Fibroblast of villous mesenchyme (primary cell): Measurements from ENCODE around the gene SLC34A1. TPM values are rescaled to one million over a fixed set of nuclear protein-coding genes. Genes with fewer than 3 reads are reported as not detected.
"Not testable (repeated sequence)": the region's sequence is repeated elsewhere in the genome, so short reads cannot be mapped to it uniquely, and the experiment has no call there.

Experiments used
- DNase-seq: peaks from one replicate; pipeline ENCODE4 v3.0.0-alpha.2; 2010; ENCODE audit warnings: low read depth
- H3K4me3 ChIP-seq: 2 replicates; pipeline ENCODE4 v1.5.1; 2011; ENCODE audit warnings: low read depth, mild to moderate bottlenecking, low read length
- total RNA-seq: library from RNA; depleted of rRNA; stranded (reverse); fragments of >200 nt; gene quantifications from 2 replicates; pipeline ENCODE4 v1.2.3, GENCODE V29; 2012
- TF ChIP-seq, protein P1 (sequence below): IDR thresholded peaks from 2 replicates; pipeline ENCODE4 v1.5.1; 2012; ENCODE audit warnings: low read depth, mild to moderate bottlenecking, low read length; ENCODE audit not compliant: insufficient read depth

Gene SLC34A1
- total RNA-seq, 1 donor, result not detected

DNA sequence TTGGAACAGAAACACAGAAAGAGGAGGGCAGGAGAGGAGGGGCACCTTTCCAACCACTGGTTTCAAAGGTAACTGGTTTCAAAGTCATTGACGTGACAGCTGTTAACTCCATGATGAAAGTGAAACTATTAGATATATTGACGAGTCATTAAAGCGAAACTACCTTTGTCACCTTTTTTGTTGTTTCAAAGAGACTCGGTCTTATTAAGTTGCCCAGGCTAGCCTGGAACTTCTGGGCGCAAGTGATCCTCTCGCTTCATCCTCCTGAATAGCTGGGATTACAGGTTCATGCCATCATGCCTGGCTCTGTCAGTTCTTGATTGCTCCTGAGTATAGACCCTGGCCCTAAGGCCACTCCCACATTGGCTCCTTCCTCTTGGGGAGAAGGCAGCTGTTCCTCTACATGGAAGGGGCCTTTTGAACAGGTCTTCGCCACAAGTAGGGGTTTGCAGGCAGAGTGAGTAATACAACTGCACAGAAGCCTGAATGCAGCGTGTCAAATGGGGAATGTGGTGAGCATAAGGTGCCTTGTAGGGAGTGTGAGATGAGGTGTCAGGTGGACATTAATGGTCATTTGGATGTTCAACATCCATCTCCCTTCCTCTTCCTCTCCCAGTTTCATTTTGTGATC is 28.5 kb downstream of the SLC34A1 start:
- DNase-seq, result no peak
- no peak overlapping the region for H3K4me3 ChIP-seq
- TF ChIP-seq, protein P1, sequence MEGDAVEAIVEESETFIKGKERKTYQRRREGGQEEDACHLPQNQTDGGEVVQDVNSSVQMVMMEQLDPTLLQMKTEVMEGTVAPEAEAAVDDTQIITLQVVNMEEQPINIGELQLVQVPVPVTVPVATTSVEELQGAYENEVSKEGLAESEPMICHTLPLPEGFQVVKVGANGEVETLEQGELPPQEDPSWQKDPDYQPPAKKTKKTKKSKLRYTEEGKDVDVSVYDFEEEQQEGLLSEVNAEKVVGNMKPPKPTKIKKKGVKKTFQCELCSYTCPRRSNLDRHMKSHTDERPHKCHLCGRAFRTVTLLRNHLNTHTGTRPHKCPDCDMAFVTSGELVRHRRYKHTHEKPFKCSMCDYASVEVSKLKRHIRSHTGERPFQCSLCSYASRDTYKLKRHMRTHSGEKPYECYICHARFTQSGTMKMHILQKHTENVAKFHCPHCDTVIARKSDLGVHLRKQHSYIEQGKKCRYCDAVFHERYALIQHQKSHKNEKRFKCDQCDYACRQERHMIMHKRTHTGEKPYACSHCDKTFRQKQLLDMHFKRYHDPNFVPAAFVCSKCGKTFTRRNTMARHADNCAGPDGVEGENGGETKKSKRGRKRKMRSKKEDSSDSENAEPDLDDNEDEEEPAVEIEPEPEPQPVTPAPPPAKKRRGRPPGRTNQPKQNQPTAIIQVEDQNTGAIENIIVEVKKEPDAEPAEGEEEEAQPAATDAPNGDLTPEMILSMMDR, result no peak

DNA sequence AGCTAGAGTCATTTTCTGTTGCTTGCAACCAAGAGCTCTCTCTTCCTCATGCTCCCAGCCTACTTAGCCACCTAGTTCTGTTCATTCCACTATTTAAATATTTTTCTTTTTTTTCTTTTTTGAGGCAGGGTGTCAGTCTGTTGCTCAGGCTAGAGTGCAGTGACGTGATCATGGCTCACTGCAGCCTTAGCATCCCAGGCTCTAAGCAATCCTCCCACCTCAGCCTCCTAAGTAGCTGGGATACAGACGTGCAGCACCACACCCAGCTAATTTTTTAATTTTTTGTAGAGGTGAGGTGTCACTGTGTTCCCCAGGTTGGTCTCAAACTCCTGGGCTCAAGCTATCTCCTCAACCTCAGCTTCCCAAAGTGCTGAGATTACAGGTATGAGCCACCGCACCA is 30.2 kb downstream of the SLC34A1 start:
- no peak overlapping the region for H3K4me3 ChIP-seq
- TF ChIP-seq, protein P1, result no peak

DNA sequence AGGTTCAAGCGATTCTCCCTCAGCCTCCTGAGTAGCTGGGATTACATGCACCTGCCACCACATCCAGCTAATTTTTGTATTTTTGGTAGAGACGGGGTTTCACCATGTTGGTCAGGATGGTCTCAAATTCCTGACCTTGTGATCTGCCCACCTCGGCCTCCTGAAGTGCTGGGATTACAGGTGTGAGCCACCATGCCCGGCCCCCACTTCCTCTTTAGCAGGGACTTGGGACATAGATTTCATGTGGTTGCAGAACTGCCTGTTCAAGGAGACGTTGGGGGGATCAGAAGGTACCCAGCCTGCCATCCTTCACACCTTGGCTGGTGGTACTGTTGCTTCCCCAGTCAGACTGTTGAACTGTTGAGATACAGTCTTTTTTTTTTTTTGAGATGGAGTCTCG is 32.8 kb downstream of the SLC34A1 start:
- DNase-seq, H3K4me3 ChIP-seq: not testable (repeated sequence)

More for the DNA sequence above, 30.2 kb downstream of the SLC34A1 start:
- no peak for DNase-seq

DNA sequence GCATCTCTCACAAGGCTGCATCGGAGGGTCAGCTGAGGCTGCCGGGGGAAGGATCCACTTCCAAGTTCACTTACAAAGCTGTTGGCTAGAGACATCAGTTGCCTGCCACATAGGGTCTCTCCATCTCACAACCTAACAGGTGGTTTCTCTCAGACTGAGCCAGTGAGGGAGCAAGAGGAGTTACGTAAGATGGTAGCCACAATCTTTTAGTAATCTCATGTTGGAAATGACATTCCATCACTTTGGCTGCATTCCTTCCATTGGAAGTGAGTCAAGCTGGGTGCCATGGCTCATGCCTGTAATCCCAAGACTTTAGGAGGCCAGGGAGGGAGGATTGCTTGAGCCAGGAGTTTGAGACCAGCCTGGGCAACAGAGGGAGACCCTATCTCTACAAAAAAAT is 34.8 kb downstream of the SLC34A1 start:
- TF ChIP-seq, protein P1, result no peak
- peak; percentile 82 for DNase-seq
- H3K4me3 ChIP-seq, result no peak overlapping the region

DNA sequence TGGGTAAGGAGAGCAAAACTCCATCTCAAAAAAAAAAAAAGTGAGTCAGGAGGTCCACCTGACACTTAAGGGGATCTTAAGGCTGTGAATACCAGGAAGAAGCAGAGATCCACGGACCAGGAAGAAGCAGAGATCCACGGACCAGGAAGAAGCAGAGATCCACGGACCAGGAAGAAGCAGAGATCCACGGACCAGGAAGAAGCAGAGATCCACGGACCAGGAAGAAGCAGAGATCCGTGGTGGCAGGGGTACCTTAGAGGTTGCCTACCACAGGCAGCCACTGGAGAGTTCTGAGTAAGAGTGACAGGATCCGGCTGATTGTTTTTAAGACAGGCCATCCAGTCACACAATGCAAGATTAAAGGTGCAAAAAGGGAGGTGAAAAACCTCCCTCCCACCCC is 36.2 kb downstream of the SLC34A1 start:
- DNase-seq, result not testable (repeated sequence)

DNA sequence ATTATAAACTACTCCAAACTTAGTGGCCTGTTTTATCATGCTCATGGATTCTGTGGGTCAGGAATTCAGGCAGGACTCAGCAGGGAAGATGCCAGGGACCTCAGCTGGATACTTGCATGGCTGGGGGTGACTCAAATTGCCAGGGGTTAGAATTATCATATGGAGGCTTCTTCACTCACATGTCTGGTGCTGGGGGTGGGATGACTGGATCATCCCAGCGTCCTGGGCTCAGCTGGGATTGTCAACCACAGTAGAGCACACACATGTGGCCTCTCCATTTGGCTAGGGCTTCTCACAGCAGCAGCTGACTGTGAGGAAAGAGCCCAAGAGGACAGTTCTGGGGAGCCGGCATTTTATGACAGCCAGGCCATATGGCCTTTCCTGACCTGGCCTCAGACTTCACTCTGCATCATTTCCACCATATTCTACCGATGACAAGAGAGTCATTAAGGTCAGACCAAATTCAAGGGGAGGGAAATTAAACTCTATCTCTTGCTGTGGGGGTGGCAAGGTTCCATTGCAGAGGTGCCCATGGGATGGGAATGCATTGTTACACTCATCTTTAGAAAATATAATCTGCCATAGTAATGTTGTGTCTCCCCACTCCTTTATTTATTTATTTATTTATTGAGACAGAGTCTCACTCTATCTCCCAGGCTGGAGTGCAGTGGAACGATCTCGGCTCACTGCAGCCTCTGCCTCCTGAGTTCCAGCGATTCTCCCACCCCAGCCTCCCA is 37.0 kb downstream of the SLC34A1 start:
- TF ChIP-seq, protein P1, result no peak
- DNase-seq, result no peak

More for the DNA sequence above, 36.2 kb downstream of the SLC34A1 start:
- H3K4me3 ChIP-seq, result not testable (repeated sequence)

DNA sequence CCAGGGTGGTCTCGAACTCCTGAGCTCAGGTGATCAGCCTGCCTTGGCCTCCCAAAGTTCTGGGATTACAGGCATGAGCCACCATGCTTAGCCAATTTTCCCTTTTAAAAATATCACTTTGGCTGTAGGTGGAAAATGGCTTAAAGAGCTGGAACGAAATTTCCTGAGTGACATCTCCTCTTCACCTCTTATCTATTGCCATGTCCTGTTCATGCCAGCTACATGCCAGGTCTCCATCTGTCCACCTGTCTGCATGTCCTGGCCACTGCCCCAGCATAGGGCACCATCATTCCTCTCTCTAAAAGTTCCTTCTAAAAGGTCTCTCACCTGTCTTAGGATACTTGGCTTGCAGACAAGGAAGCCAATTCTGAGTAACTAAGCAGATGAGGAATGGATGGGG is 39.4 kb downstream of the SLC34A1 start:
- no peak for DNase-seq
- no peak overlapping the region for H3K4me3 ChIP-seq
- TF ChIP-seq, protein P1, result no peak

More for the DNA sequence above, 37.0 kb downstream of the SLC34A1 start:
- no peak overlapping the region for H3K4me3 ChIP-seq
